Large intestine (tissue), 3 donors: ENCODE results near the gene TXNDC2. TPM values are rescaled to one million over a fixed set of nuclear protein-coding genes. Genes with fewer than 3 reads are reported as not detected.
A peak's percentile ranks its signal among the peaks of the same experiment; 100 is the strongest.

Experiments used
- DNase-seq, 2 donors: peaks; one replicate each; pipeline versions ENCODE4 v3.0.0 to v3.0.0-alpha.2; 2013
- H3K27ac ChIP-seq: one replicate; pipeline ENCODE4 v1.5.1; 2013; ENCODE audit warnings: low read length
- H3K27me3 ChIP-seq: 2 replicates; pipeline ENCODE4 v1.6.1; 2013; ENCODE audit warnings: low read length; ENCODE audit not compliant: control insufficient read depth, insufficient read depth
- H3K36me3 ChIP-seq: 2 replicates; pipeline ENCODE4 v1.6.1; 2013; ENCODE audit warnings: low read length; ENCODE audit not compliant: control insufficient read depth, insufficient read depth
- H3K4me1 ChIP-seq: one replicate; pipeline ENCODE4 v1.6.1; 2013; ENCODE audit warnings: low read length; ENCODE audit not compliant: control insufficient read depth, insufficient read depth
- H3K4me3 ChIP-seq: one replicate; pipeline ENCODE4 v1.5.1; 2013; ENCODE audit warnings: low read length
- H3K9me3 ChIP-seq: one replicate; pipeline ENCODE4 v1.6.1; 2013; ENCODE audit warnings: mild to moderate bottlenecking, low read depth, low read length, moderate library complexity; ENCODE audit not compliant: control insufficient read depth
- WGBS: methylation state at CpG from one replicate; pipeline ENCODE4 v1.1.5; 2013; ENCODE audit warnings: low lambda C conversion rate; ENCODE audit not compliant: insufficient coverage; 5-methylcytosine and 5-hydroxymethylcytosine counted together
- polyA plus RNA-seq: library from polyadenylated mRNA; unstranded; fragments of 120-200 nt; gene quantifications from one replicate; pipeline ENCODE4 v1.2.1, GENCODE V29; 2013

The TXNDC2 gene
- polyA plus RNA-seq, 1 donor = 0.03 TPM

- Histone ChIP-seq H3K36me3 (no peaks in the 10 kb centered on the region), H3K4me1 (peaks cover 27% of the 10 kb centered on the region), H3K9me3 (no peaks in the 10 kb centered on the region), H3K4me3 (no peak overlapping the region), H3K27me3 (no peaks in the 10 kb centered on the region), H3K27ac (peak overlapping the region; percentile 83)
- WGBS = 0% methylated on average over 1 of the region's 4 CpGs
- DNase-seq = peak; percentile 43 to 71
Observed at GRCh38 chr18:9870431-9871008, 15.3 kb upstream of the TXNDC2 start.

- no peaks in the 10 kb centered on the region for H3K27me3 ChIP-seq
- no peaks in the 10 kb centered on the region for H3K36me3 ChIP-seq
- no CpG with 5 or more reads among the region's 6 CpGs for WGBS
- peaks cover 30% of the 10 kb centered on the region for H3K4me1 ChIP-seq
- peak in 1 of 2 donors; percentile 18 for DNase-seq
- H3K9me3 ChIP-seq = no peaks in the 10 kb centered on the region
- no peak overlapping the region for H3K4me3 ChIP-seq
- no peak overlapping the region for H3K27ac ChIP-seq
Observed at GRCh38 chr18:9871244-9871746, 14.5 kb upstream of the TXNDC2 start.

GRCh38 chr18:9872823-9873222, 12.9 kb upstream of the TXNDC2 start:
- Histone ChIP-seq H3K36me3 (no peaks in the 10 kb centered on the region), H3K4me3 (no peak overlapping the region)
- DNase-seq = no peak

GRCh38 chr18:9874728-9875127, 11.0 kb upstream of the TXNDC2 start:
- no peaks in the 10 kb centered on the region for H3K36me3 ChIP-seq
- DNase-seq = no peak
- no CpG with 5 or more reads among the region's 1 CpG for WGBS

More at GRCh38 chr18:9872823-9873222, 12.9 kb upstream of the TXNDC2 start:
- Histone ChIP-seq H3K27me3 (no peaks in the 10 kb centered on the region), H3K27ac (no peak overlapping the region), H3K4me1 (peaks cover 41% of the 10 kb centered on the region), H3K9me3 (no peaks in the 10 kb centered on the region)

GRCh38 chr18:9876212-9876866, 9.4 kb upstream of the TXNDC2 start:
- Histone ChIP-seq H3K36me3 (no peaks in the 10 kb centered on the region), H3K27me3 (no peaks in the 10 kb centered on the region), H3K4me1 (peaks cover 15% of the 10 kb centered on the region), H3K4me3 (no peak overlapping the region), H3K9me3 (no peaks in the 10 kb centered on the region), H3K27ac (peak overlapping the region; percentile 98)
- peak in 1 of 2 donors; percentile 32 for DNase-seq
- WGBS = 60% methylated on average over 1 of the region's 2 CpGs

More at GRCh38 chr18:9874728-9875127, 11.0 kb upstream of the TXNDC2 start:
- no peaks in the 10 kb centered on the region for H3K27me3 ChIP-seq
- H3K27ac ChIP-seq = no peak overlapping the region
- no peaks in the 10 kb centered on the region for H3K9me3 ChIP-seq
- peaks cover 30% of the 10 kb centered on the region for H3K4me1 ChIP-seq
- H3K4me3 ChIP-seq = no peak overlapping the region

GRCh38 chr18:9876867-9877654, 8.7 kb upstream of the TXNDC2 start:
- no peaks in the 10 kb centered on the region for H3K9me3 ChIP-seq
- peaks cover 14% of the 10 kb centered on the region for H3K4me1 ChIP-seq
- no peaks in the 10 kb centered on the region for H3K36me3 ChIP-seq
- WGBS = 10% methylated on average over 2 of the region's 9 CpGs
- no peaks in the 10 kb centered on the region for H3K27me3 ChIP-seq
- peak; percentile 86 to 95 for DNase-seq
- peak overlapping the region; percentile 98 for H3K27ac ChIP-seq
- peak overlapping the region; percentile 7 for H3K4me3 ChIP-seq

- no peak for DNase-seq
- no peaks in the 10 kb centered on the region for H3K9me3 ChIP-seq
- H3K4me3 ChIP-seq = peak overlapping the region; percentile 7
- no peaks in the 10 kb centered on the region for H3K27me3 ChIP-seq
- H3K27ac ChIP-seq = peak overlapping the region; percentile 98
- no peaks in the 10 kb centered on the region for H3K36me3 ChIP-seq
- H3K4me1 ChIP-seq = peaks cover 14% of the 10 kb centered on the region
Observed at GRCh38 chr18:9877655-9878014, 8.1 kb upstream of the TXNDC2 start.

- peaks cover 14% of the 10 kb centered on the region for H3K4me1 ChIP-seq
- 83% methylated on average over 1 of the region's 1 CpG for WGBS
- no peak for DNase-seq
- no peaks in the 10 kb centered on the region for H3K9me3 ChIP-seq
- no peak overlapping the region for H3K4me3 ChIP-seq
- H3K36me3 ChIP-seq = no peaks in the 10 kb centered on the region
- no peaks in the 10 kb centered on the region for H3K27me3 ChIP-seq
- H3K27ac ChIP-seq = peak overlapping the region; percentile 98
Observed at GRCh38 chr18:9878095-9878494, 7.7 kb upstream of the TXNDC2 start.

- H3K4me1 ChIP-seq = peaks cover 14% of the 10 kb centered on the region
- H3K9me3 ChIP-seq = no peaks in the 10 kb centered on the region
- DNase-seq = no peak
- H3K4me3 ChIP-seq = no peak overlapping the region
- H3K27ac ChIP-seq = no peak overlapping the region
- WGBS = no CpG with 5 or more reads among the region's 6 CpGs
- H3K36me3 ChIP-seq = no peaks in the 10 kb centered on the region
- no peaks in the 10 kb centered on the region for H3K27me3 ChIP-seq
Observed at GRCh38 chr18:9878783-9879242, 7.0 kb upstream of the TXNDC2 start.

GRCh38 chr18:9884090-9884489, 1.7 kb upstream of the TXNDC2 start:
- no CpG with 5 or more reads among the region's 6 CpGs for WGBS
- no peaks in the 10 kb centered on the region for H3K9me3 ChIP-seq
- H3K4me3 ChIP-seq = no peak overlapping the region
- no peaks in the 10 kb centered on the region for H3K36me3 ChIP-seq
- no peaks in the 10 kb centered on the region for H3K4me1 ChIP-seq
- H3K27me3 ChIP-seq = no peaks in the 10 kb centered on the region
- H3K27ac ChIP-seq = no peak overlapping the region
- DNase-seq = no peak
